Epithelial cell of prostate (primary cell): Measurements from ENCODE around the gene LEPR.
"Not testable (repeated sequence)": the region's sequence is repeated elsewhere in the genome, so short reads cannot be mapped to it uniquely, and the experiment has no call there.

Experiments used
- DNase-seq: peaks from one replicate; pipeline ENCODE4 v3.0.0-alpha.2; 2011; ENCODE audit warnings: low read depth, low spot score
- H3K27ac ChIP-seq: fragments of 450-650 bp; 2 replicates; pipeline ENCODE4 v1.5.1; 2017; ENCODE audit warnings: mild to moderate bottlenecking

LEPR gene, protein sequence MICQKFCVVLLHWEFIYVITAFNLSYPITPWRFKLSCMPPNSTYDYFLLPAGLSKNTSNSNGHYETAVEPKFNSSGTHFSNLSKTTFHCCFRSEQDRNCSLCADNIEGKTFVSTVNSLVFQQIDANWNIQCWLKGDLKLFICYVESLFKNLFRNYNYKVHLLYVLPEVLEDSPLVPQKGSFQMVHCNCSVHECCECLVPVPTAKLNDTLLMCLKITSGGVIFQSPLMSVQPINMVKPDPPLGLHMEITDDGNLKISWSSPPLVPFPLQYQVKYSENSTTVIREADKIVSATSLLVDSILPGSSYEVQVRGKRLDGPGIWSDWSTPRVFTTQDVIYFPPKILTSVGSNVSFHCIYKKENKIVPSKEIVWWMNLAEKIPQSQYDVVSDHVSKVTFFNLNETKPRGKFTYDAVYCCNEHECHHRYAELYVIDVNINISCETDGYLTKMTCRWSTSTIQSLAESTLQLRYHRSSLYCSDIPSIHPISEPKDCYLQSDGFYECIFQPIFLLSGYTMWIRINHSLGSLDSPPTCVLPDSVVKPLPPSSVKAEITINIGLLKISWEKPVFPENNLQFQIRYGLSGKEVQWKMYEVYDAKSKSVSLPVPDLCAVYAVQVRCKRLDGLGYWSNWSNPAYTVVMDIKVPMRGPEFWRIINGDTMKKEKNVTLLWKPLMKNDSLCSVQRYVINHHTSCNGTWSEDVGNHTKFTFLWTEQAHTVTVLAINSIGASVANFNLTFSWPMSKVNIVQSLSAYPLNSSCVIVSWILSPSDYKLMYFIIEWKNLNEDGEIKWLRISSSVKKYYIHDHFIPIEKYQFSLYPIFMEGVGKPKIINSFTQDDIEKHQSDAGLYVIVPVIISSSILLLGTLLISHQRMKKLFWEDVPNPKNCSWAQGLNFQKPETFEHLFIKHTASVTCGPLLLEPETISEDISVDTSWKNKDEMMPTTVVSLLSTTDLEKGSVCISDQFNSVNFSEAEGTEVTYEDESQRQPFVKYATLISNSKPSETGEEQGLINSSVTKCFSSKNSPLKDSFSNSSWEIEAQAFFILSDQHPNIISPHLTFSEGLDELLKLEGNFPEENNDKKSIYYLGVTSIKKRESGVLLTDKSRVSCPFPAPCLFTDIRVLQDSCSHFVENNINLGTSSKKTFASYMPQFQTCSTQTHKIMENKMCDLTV

GRCh38 chr1:65420590-65421350 lies at the start of gene LEPR, which contains the start of gene LEPROT:
LEPR (plus strand) TSS chr1:65420668; CDS start chr1:65565566, 144,898 bp downstream.
LEPROT (plus strand) TSS chr1:65420668; CDS start chr1:65420725, 57 bp downstream.
- H3K27ac ChIP-seq = peak within 1 kb of the TSS; percentile 98
- DNase-seq = no peak

- H3K27ac ChIP-seq = no peak overlapping the region
- DNase-seq = no peak
Observed at GRCh38 chr1:65371544-65371943, 48.9 kb upstream of the LEPR start.

GRCh38 chr1:65372557-65372956 lies 47.9 kb upstream of the LEPR start:
- DNase-seq = no peak
- no peak overlapping the region for H3K27ac ChIP-seq

GRCh38 chr1:65377496-65378246 lies 42.8 kb upstream of the LEPR start:
- no peak overlapping the region for H3K27ac ChIP-seq
- DNase-seq = no peak

GRCh38 chr1:65378247-65378946 lies 42.1 kb upstream of the LEPR start:
- no peak overlapping the region for H3K27ac ChIP-seq
- no peak for DNase-seq

GRCh38 chr1:65384426-65384825 lies 36.0 kb upstream of the LEPR start:
- not testable (repeated sequence) for H3K27ac ChIP-seq, DNase-seq

- DNase-seq = no peak
- H3K27ac ChIP-seq = no peak overlapping the region
Observed at GRCh38 chr1:65386439-65386838, 34.0 kb upstream of the LEPR start.

DNA sequence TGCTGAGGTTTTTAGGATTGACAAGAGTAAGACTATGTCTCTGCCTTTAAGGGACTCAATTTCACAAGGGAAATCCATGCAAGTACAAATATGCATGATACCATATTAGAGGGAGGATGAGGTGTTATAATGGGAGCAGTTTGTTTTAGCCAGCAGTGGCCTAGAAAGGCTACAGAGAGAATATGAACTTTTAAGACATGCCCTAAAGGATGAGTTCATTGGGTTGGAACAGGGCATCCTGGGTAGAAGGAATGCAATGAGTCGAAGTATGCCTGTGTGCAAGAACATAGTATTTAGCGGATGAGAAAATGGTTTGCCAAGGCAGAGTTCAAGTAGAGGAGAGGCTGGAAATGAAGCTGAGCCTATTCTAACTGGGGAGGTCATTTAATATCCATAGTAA lies 32.6 kb upstream of the LEPR start:
- no peak for DNase-seq
- H3K27ac ChIP-seq = no peak overlapping the region

DNA sequence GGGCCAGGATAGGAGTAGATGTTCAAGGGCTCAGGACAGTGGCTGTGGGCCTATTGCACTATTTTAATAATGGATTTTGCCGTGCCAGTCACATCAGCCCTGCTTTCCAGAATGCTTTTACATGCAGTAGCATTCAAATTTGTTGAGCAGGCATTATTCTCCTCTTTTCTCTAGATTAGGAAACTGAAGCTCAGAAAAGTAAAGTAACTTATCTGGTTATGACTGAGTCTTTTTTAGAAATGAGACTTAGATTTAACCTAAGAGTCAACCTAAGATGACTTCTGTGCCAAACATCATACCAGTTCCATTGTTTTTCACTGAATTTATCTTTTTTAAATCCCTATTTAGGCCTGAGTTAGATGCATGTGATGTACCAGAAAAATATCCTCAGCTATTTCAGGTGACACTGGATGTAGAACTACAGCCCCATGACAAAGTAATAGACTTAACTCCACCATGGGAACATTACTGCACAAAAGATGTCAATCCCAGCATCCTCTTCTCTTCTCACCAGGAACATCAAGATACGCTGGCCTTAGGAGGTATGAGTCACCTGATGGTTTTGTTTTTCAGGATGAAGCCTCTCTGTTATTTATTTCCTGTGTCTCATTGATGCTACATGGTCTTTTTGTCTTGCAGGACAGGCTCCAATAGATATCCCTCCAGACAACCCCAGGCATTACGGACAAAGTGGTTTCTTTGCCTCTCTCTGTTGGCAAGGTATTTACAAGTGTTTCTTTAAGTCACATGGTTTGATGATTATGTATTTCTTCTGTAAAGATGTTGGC lies 31.4 kb upstream of the LEPR start:
- DNase-seq = no peak
- no peak overlapping the region for H3K27ac ChIP-seq

DNA sequence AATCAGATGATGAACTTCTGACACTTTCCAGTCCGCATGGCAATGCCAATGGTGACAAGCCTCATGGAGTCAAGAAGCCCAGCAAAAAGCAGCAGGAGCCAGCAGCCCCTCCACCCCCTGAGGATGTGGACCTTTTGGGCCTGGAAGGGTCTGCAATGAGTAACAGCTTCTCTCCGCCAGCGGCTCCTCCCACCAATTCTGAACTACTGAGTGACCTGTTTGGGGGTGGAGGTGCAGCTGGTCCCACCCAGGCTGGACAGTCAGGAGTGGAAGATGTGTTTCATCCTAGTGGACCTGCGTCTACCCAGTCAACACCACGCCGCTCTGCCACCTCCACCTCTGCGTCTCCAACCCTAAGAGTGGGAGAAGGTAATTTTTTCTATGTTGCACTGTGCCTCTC lies 28.0 kb upstream of the LEPR start:
- DNase-seq = no peak
- no peak overlapping the region for H3K27ac ChIP-seq

GRCh38 chr1:65393347-65393746 lies 27.1 kb upstream of the LEPR start:
- DNase-seq = no peak
- no peak overlapping the region for H3K27ac ChIP-seq

DNA sequence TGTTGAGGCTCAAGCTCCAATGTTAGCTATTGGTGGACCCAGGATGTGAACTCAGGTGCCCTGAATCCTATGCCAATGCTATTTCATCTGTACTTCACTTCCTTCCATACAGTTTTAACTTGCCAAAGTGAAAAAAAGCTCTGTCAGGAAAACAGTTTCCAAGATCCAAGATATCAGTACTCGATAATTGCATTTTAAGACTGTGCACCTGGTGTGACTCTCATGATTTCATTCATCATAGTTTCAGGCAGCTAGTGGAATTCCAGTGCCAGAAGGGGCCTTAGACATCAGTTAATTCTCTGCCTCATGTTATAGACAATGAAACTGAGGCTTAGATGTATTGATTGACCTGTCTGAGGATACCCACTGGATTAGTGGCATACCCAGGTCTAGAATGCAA lies 26.5 kb upstream of the LEPR start:
- no peak overlapping the region for H3K27ac ChIP-seq
- DNase-seq = no peak

DNA sequence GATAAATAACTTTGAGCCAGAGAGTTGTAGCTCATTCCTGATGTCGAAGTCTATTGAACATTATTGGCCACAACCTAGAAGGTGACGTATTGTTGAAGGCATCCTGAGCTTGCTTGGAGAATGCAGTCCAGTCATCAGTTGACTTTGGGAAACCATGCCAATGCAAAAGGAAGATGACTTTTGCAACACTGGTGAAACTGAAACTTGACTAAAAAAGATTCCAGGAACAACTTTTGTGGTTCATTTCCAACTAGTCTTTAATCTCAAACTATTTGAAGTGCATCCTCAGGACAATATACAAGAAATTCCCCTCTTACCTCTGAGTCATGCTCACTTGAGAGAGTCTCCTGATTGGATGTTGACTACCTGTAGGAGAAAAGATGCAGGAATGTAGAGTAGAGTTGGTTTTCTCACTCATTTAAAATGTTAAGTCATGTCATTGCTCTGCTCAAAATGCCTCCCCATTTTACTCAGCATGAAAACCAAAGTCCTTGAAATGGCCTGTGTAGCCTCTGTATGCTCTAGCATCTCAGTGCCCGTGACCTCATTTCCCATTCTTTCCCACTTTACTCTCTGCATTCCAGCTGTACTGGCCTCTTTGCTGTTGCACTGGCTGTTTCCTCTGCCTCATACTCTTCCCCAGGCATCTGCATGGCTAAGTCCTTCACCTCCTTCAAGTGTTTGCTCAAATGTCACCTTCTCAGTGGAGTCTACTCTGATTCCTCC lies 24.4 kb upstream of the LEPR start:
- H3K27ac ChIP-seq = no peak overlapping the region
- no peak for DNase-seq

GRCh38 chr1:65398083-65398482 lies 22.4 kb upstream of the LEPR start:
- H3K27ac ChIP-seq = no peak overlapping the region
- DNase-seq = no peak

DNA sequence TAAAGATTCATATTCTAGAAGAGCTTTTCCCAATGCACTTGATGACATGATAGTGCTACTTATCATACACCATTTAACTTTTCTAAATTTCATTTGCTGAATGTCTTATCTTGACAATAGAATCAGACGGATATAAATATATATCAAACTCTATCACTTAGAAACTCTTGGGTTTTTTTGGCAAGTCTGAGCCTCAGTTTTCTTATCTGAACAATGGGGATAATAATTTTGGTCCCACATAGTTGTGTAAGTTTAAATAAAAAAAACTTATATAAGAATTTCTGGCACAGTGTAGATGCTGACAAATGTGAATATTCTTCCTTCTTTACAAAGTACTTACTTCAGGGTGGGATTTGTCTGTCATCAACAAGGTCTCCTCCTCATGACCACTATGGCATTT lies 21.5 kb upstream of the LEPR start:
- H3K27ac ChIP-seq = no peak overlapping the region
- DNase-seq = no peak

DNA sequence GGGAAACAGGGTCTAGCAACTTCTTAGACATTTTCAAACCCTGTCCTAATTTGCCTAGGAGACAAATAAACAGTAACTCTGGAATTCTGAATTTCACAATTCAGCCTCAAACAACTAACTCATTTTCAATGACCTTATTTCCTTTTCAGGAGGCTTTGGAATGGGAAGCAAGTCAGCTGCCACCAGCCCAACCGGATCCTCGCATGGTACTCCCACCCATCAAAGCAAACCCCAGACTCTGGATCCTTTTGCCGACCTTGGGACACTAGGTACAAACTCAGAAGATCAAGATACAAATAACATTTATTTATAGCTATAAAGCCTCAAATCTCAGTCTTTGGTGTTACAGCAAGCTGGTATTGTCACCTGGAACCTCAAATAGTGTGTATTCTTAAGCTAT lies 18.9 kb upstream of the LEPR start:
- H3K27ac ChIP-seq = no peak overlapping the region
- no peak for DNase-seq

DNA sequence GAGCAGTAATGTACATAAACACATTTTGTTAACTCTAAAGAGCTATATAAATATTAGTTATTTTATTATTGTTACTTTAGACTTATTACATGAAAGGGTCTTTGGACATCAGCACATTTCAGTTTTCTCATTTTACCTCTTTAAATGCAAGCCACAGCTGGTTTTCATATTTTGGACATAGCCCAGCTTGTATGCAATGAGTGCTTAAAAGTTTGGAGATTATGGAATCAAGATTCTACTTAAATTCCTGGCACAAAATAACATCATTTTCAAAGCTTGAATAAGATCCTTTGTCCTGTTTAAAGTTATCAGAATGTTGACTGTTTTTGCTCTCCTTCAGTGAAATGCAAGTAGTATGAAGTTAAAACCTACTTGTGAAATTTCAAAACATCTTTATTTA lies 15.5 kb upstream of the LEPR start:
- no peak overlapping the region for H3K27ac ChIP-seq
- DNase-seq = no peak
